HepG2 (cell line): ENCODE results near the gene ZNF79. TPM values are rescaled to one million over a fixed set of nuclear protein-coding genes. Genes with fewer than 3 reads are reported as not detected.
A peak's percentile ranks its signal among the peaks of the same experiment; 100 is the strongest.

Experiments
- ATM ChIP-seq: fragments of 450-650 bp; IDR thresholded peaks from 2 replicates; pipeline ENCODE4 v1.7.1; 2017; ENCODE audit warnings: mild to moderate bottlenecking, borderline replicate concordance
- CBX1 ChIP-seq: IDR thresholded peaks from one replicate; pipeline ENCODE4 v1.6.1; 2016; ENCODE audit warnings: antibody characterized with exemption, low read depth
- KDM2A ChIP-seq: sonication (generic); formaldehyde crosslinking; IDR thresholded peaks from 2 replicates; pipeline ENCODE4 v1.4.0; 2020; ENCODE audit warnings: low read depth, missing genetic modification reagents, borderline replicate concordance
- RARA ChIP-seq: IDR thresholded peaks from 2 replicates; pipeline ENCODE4 v1.6.1; 2016; ENCODE audit warnings: missing genetic modification reagents, missing compliant biosample characterization
- RNF2 ChIP-seq: fragments of 450-650 bp; conservative IDR thresholded peaks from 2 replicates; pipeline ENCODE4 v1.6.1; 2016; ENCODE audit warnings: low read depth
- ZBTB44 ChIP-seq: sonication (generic); formaldehyde crosslinking; IDR thresholded peaks from 2 replicates; pipeline ENCODE4 v1.4.0; 2020; ENCODE audit warnings: missing genetic modification reagents
- ZKSCAN8 ChIP-seq: IDR thresholded peaks from 2 replicates; pipeline ENCODE4 v1.6.1; 2016; ENCODE audit warnings: borderline replicate concordance, missing genetic modification reagents, missing compliant biosample characterization
- ZMYM4 ChIP-seq: sonication (generic); formaldehyde crosslinking; IDR thresholded peaks from 2 replicates; pipeline ENCODE4 v1.8.1; 2023; ENCODE audit warnings: mild to moderate bottlenecking, missing genetic modification reagents
- ZNF160 ChIP-seq: sonication (generic); formaldehyde crosslinking; IDR thresholded peaks from 2 replicates; pipeline ENCODE4 v1.8.0; 2022; ENCODE audit warnings: mild to moderate bottlenecking, inconsistent platforms, missing genetic modification reagents
- ZNF180 ChIP-seq: sonication (generic); formaldehyde crosslinking; IDR thresholded peaks from 2 replicates; pipeline ENCODE4 v1.4.0; 2020; ENCODE audit warnings: low read depth, missing genetic modification reagents, borderline replicate concordance
- ZNF354B ChIP-seq: sonication (generic); formaldehyde crosslinking; IDR thresholded peaks from 2 replicates; pipeline ENCODE4 v1.8.0; 2022; ENCODE audit warnings: mild to moderate bottlenecking, missing genetic modification reagents
- ZNF460 ChIP-seq: sonication (generic); formaldehyde crosslinking; IDR thresholded peaks from 2 replicates; pipeline ENCODE4 v1.5.1; 2020; ENCODE audit warnings: missing genetic modification reagents, mild to moderate bottlenecking, borderline replicate concordance
- polyA plus RNA-seq, 8 experiments: library from polyadenylated mRNA; depleted of rRNA in 3 of 8; stranded (reverse) in 7 of 8; unstranded in 1 of 8; fragments of >200 nt; fragmentation: Illumina TruSeq in 4 of 8; extraction: Trizol in 4 of 8; gene quantifications; 2 replicates each; pipeline versions ENCODE4 v1.2.1 to v1.2.3, GENCODE V29; 2011 to 2016; ENCODE audit warnings: low read depth in 4 of 8, missing spikeins in 1 of 8, mixed read lengths in 1 of 8; ENCODE audit not compliant: insufficient read depth in 1 of 8
- total RNA-seq, 5 experiments: library from RNA; depleted of rRNA; stranded (reverse); fragments of >200 nt; fragmentation: Illumina TruSeq; extraction: Trizol; gene quantifications; 2 replicates each; pipeline ENCODE4 v1.2.3, GENCODE V29; 2016; ENCODE audit warnings: low read depth in 1 of 5
- TF ChIP-seq, protein P1 (sequence below): sonication (generic); formaldehyde crosslinking; IDR thresholded peaks from 2 replicates; pipeline ENCODE4 v1.4.0; 2020; ENCODE audit warnings: missing genetic modification reagents, mild to moderate bottlenecking, borderline replicate concordance
- TF ChIP-seq, protein P2 (sequence below): sonication (generic); formaldehyde crosslinking; IDR thresholded peaks from 2 replicates; pipeline ENCODE4 v1.4.0; 2020; ENCODE audit warnings: mild to moderate bottlenecking, missing genetic modification reagents
- TF ChIP-seq, protein P3 (sequence below): conservative IDR thresholded peaks from 2 replicates; pipeline ENCODE4 v1.6.1; 2018; ENCODE audit warnings: missing genetic modification reagents
- TF ChIP-seq, protein P4 (sequence below): sonication (generic); formaldehyde crosslinking; IDR thresholded peaks from 2 replicates; pipeline ENCODE4 v1.5.1; 2020; ENCODE audit warnings: missing genetic modification reagents, mild to moderate bottlenecking, borderline replicate concordance

Gene ZNF79
- total and polyA plus RNA-seq, 2 of the 13 experiments (the other 11 are each of a cell fraction or from before 2014, with no cell fraction given): 3.7 to 8.1 TPM

GRCh38 chr9:127390563-127390962 lies 33.6 kb upstream of the ZNF79 start (continued):
- TF ChIP-seq RARA (CRISPR knock-in tag): peak; percentile 97
- peak; percentile 71 for TF ChIP-seq ZMYM4
- peak; percentile 77 for TF ChIP-seq KDM2A (CRISPR knock-in tag)
- peak; percentile 64; the same call in 1 of the 2 replicates for TF ChIP-seq ZKSCAN8
- no peak for TF ChIP-seq CBX1
- no peak for TF ChIP-seq ZNF160 (CRISPR knock-in tag)
- TF ChIP-seq, protein P1, sequence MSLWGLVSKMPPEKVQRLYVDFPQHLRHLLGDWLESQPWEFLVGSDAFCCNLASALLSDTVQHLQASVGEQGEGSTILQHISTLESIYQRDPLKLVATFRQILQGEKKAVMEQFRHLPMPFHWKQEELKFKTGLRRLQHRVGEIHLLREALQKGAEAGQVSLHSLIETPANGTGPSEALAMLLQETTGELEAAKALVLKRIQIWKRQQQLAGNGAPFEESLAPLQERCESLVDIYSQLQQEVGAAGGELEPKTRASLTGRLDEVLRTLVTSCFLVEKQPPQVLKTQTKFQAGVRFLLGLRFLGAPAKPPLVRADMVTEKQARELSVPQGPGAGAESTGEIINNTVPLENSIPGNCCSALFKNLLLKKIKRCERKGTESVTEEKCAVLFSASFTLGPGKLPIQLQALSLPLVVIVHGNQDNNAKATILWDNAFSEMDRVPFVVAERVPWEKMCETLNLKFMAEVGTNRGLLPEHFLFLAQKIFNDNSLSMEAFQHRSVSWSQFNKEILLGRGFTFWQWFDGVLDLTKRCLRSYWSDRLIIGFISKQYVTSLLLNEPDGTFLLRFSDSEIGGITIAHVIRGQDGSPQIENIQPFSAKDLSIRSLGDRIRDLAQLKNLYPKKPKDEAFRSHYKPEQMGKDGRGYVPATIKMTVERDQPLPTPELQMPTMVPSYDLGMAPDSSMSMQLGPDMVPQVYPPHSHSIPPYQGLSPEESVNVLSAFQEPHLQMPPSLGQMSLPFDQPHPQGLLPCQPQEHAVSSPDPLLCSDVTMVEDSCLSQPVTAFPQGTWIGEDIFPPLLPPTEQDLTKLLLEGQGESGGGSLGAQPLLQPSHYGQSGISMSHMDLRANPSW: 0 out of 2 replicates have a peak, but pooled peaks have one; percentile 42
- TF ChIP-seq ATM: no peak
- TF ChIP-seq ZNF354B (CRISPR knock-in tag): no peak
- no peak for TF ChIP-seq ZBTB44 (CRISPR knock-in tag)
- no peak for TF ChIP-seq RNF2
- TF ChIP-seq, protein P2, sequence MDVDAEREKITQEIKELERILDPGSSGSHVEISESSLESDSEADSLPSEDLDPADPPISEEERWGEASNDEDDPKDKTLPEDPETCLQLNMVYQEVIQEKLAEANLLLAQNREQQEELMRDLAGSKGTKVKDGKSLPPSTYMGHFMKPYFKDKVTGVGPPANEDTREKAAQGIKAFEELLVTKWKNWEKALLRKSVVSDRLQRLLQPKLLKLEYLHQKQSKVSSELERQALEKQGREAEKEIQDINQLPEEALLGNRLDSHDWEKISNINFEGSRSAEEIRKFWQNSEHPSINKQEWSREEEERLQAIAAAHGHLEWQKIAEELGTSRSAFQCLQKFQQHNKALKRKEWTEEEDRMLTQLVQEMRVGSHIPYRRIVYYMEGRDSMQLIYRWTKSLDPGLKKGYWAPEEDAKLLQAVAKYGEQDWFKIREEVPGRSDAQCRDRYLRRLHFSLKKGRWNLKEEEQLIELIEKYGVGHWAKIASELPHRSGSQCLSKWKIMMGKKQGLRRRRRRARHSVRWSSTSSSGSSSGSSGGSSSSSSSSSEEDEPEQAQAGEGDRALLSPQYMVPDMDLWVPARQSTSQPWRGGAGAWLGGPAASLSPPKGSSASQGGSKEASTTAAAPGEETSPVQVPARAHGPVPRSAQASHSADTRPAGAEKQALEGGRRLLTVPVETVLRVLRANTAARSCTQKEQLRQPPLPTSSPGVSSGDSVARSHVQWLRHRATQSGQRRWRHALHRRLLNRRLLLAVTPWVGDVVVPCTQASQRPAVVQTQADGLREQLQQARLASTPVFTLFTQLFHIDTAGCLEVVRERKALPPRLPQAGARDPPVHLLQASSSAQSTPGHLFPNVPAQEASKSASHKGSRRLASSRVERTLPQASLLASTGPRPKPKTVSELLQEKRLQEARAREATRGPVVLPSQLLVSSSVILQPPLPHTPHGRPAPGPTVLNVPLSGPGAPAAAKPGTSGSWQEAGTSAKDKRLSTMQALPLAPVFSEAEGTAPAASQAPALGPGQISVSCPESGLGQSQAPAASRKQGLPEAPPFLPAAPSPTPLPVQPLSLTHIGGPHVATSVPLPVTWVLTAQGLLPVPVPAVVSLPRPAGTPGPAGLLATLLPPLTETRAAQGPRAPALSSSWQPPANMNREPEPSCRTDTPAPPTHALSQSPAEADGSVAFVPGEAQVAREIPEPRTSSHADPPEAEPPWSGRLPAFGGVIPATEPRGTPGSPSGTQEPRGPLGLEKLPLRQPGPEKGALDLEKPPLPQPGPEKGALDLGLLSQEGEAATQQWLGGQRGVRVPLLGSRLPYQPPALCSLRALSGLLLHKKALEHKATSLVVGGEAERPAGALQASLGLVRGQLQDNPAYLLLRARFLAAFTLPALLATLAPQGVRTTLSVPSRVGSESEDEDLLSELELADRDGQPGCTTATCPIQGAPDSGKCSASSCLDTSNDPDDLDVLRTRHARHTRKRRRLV (CRISPR knock-in tag): no peak
- no peak for TF ChIP-seq ZNF180 (CRISPR knock-in tag)
- peak; percentile 47; the same call in 1 of the 2 replicates for TF ChIP-seq ZNF460 (CRISPR knock-in tag)
- TF ChIP-seq, protein P3, sequence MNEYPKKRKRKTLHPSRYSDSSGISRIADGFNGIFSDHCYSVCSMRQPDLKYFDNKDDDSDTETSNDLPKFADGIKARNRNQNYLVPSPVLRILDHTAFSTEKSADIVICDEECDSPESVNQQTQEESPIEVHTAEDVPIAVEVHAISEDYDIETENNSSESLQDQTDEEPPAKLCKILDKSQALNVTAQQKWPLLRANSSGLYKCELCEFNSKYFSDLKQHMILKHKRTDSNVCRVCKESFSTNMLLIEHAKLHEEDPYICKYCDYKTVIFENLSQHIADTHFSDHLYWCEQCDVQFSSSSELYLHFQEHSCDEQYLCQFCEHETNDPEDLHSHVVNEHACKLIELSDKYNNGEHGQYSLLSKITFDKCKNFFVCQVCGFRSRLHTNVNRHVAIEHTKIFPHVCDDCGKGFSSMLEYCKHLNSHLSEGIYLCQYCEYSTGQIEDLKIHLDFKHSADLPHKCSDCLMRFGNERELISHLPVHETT (CRISPR knock-in tag): no peak
- TF ChIP-seq, protein P4, sequence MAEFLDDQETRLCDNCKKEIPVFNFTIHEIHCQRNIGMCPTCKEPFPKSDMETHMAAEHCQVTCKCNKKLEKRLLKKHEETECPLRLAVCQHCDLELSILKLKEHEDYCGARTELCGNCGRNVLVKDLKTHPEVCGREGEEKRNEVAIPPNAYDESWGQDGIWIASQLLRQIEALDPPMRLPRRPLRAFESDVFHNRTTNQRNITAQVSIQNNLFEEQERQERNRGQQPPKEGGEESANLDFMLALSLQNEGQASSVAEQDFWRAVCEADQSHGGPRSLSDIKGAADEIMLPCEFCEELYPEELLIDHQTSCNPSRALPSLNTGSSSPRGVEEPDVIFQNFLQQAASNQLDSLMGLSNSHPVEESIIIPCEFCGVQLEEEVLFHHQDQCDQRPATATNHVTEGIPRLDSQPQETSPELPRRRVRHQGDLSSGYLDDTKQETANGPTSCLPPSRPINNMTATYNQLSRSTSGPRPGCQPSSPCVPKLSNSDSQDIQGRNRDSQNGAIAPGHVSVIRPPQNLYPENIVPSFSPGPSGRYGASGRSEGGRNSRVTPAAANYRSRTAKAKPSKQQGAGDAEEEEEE (CRISPR knock-in tag): no peak
